EL (cell line): Measurements from ENCODE around the gene RPS6KA5.

Experiments used
- DNase-seq: peaks from one replicate; pipeline ENCODE4 v3.0.0-alpha.2; 2016

RPS6KA5 gene

GRCh38 chr14:90922141-90922540 lies 138.3 kb downstream of the RPS6KA5 start:
- no peak for DNase-seq

GRCh38 chr14:90911121-90911520 lies 149.3 kb downstream of the RPS6KA5 start:
- peak; percentile 8 for DNase-seq

GRCh38 chr14:90907178-90907577 lies 153.3 kb downstream of the RPS6KA5 start:
- no peak for DNase-seq

- DNase-seq = no peak
Observed at GRCh38 chr14:90905531-90905930, 154.9 kb downstream of the RPS6KA5 start.

GRCh38 chr14:90903101-90903500 lies 157.3 kb downstream of the RPS6KA5 start:
- DNase-seq = peak; percentile 52

- DNase-seq = no peak
Observed at GRCh38 chr14:90900476-90901083, 159.9 kb downstream of the RPS6KA5 start.

GRCh38 chr14:90897022-90897421 lies 163.4 kb downstream of the RPS6KA5 start:
- no peak for DNase-seq

GRCh38 chr14:90894241-90894640 lies 166.2 kb downstream of the RPS6KA5 start:
- no peak for DNase-seq

GRCh38 chr14:90893510-90893909 lies 166.9 kb downstream of the RPS6KA5 start:
- no peak for DNase-seq

- DNase-seq = no peak
Observed at GRCh38 chr14:90892970-90893369, 167.5 kb downstream of the RPS6KA5 start.

GRCh38 chr14:90891326-90891725 lies 169.1 kb downstream of the RPS6KA5 start:
- DNase-seq = no peak

GRCh38 chr14:90890322-90891020 lies 170.0 kb downstream of the RPS6KA5 start:
- no peak for DNase-seq

- no peak for DNase-seq
Observed at GRCh38 chr14:90886297-90886815, 174.1 kb downstream of the RPS6KA5 start.

- peak; percentile 25 for DNase-seq
Observed at GRCh38 chr14:90883782-90884181, 176.7 kb downstream of the RPS6KA5 start.

- DNase-seq = no peak
Observed at GRCh38 chr14:90883197-90883596, 177.2 kb downstream of the RPS6KA5 start.

GRCh38 chr14:90880282-90880681 lies 180.2 kb downstream of the RPS6KA5 start:
- no peak for DNase-seq

GRCh38 chr14:90874599-90874998 lies 185.8 kb downstream of the RPS6KA5 start:
- no peak for DNase-seq

- peak; percentile 31 for DNase-seq
Observed at GRCh38 chr14:90871605-90872233, 188.7 kb downstream of the RPS6KA5 start.

GRCh38 chr14:90870950-90871604 lies 189.4 kb downstream of the RPS6KA5 start:
- no peak for DNase-seq

- no peak for DNase-seq
Observed at GRCh38 chr14:90867501-90867900, 192.9 kb downstream of the RPS6KA5 start.

- DNase-seq = no peak
Observed at GRCh38 chr14:90866833-90867232, 193.6 kb downstream of the RPS6KA5 start.

- DNase-seq = no peak
Observed at GRCh38 chr14:90864741-90865140, 195.7 kb downstream of the RPS6KA5 start.

GRCh38 chr14:90858511-90858910 lies 201.9 kb downstream of the RPS6KA5 start:
- DNase-seq = no peak
